ENCODE results near the gene SLX9. TPM values are rescaled to one million over a fixed set of nuclear protein-coding genes. Genes with fewer than 3 reads are reported as not detected.

SLX9 gene
- polyA plus RNA-seq, 1 donor (not counting 4 experiments of a cell fraction or from before 2014, with no cell fraction given), result 21.8 TPM

DNA sequence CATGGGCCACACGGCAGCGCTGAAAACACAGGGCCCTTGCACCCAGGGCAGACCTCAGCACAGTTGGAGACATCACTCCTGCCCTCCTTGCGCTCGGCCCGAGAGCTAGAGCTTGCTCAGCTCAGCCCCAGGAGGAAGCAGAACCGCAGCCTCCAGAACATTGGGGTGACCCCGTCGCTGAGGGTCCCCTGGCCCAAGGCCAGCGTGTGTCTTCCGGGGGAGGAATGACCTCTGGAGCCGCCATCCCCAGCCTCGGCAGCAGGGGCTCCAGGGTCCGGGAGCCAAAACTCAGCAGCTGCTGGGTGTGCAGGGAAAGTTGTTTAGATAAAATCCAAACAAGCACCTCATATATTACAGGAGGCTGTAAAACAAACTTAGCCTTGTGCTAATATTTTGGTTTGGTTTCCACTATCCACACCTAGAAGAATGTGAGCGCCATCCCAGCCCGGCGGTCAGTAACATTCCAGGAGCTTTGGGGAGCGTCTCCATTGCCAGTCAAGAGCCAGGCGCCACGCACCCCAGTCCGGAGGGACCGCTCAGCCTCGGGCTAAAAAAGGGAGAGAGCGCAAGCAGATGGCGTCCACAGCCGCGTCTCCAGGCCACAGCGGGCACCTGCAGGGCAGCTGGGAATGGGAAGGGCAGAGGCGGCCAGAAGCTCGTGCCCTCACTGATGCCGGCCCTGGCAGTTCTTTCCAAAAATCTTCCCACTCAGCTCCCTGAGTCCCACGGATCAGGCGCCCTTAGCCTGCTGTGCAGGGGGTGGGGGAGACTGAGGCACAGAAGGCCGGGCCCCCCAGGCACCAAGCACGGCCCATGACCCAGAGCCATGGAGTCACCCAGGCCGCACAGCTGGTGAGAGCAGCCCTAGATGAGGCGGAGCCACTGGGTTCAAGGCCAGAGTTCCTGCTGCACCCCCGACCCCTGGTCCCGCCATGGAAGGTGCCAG, 52.0 kb downstream of the SLX9 start:
- dilution Hi-C loops (cut with MboI; ENCODE audit: extremely low pct_ligation_motif_present, low sequenced_read_pairs), result no loop called here
- Histone ChIP-seq H3K4me1 (ENCODE audit: control insufficient read depth, extremely low read depth, insufficient read depth, low read length) (peaks cover 15% of the 10 kb centered on the region), H3K27me3 (ENCODE audit: control insufficient read depth, extremely low read depth, insufficient read depth, low read length) (no peaks in the 10 kb centered on the region), H3K9me1 (ENCODE audit: control insufficient read depth, extremely low read depth, insufficient read depth, low read length) (no peaks in the 10 kb centered on the region), H3K79me2 (ENCODE audit: control insufficient read depth, insufficient read depth, low read length) (no peaks in the 10 kb centered on the region), H2AFZ (ENCODE audit: control insufficient read depth, low read length) (no peak overlapping the region), H3K4me2 (ENCODE audit: control insufficient read depth, extremely low read depth, insufficient read depth, low read depth, low read length) (no peak overlapping the region), H3K36me3 (ENCODE audit: control insufficient read depth in 2 of 2, extremely low read depth in 1 of 2, insufficient read depth in 2 of 2, low read length in 2 of 2) (no peaks in the 10 kb centered on the region), H4K20me1 (ENCODE audit: control insufficient read depth, extremely low read depth, insufficient read depth, low read length) (no peaks in the 10 kb centered on the region), H3K27ac (ENCODE audit: control insufficient read depth, insufficient read depth, low read length) (no peak overlapping the region), H3K9ac (ENCODE audit: control insufficient read depth, extremely low read depth, insufficient read depth, low read length) (no peak overlapping the region), H3K4me3 (ENCODE audit: control insufficient read depth in 2 of 3, extremely low read depth in 1 of 3, insufficient read depth in 2 of 3, low read depth in 1 of 3, low read length in 3 of 3) (no peak overlapping the region), H3K9me3 (ENCODE audit: control insufficient read depth, low read depth, low read length) (no peaks in the 10 kb centered on the region)
- FAIRE-seq, result no peak
- TF ChIP-seq EZH2 (IDR thresholded peaks at IDR 0.05; ENCODE audit: low read length), result no peak
- TF ChIP-seq, protein P1, sequence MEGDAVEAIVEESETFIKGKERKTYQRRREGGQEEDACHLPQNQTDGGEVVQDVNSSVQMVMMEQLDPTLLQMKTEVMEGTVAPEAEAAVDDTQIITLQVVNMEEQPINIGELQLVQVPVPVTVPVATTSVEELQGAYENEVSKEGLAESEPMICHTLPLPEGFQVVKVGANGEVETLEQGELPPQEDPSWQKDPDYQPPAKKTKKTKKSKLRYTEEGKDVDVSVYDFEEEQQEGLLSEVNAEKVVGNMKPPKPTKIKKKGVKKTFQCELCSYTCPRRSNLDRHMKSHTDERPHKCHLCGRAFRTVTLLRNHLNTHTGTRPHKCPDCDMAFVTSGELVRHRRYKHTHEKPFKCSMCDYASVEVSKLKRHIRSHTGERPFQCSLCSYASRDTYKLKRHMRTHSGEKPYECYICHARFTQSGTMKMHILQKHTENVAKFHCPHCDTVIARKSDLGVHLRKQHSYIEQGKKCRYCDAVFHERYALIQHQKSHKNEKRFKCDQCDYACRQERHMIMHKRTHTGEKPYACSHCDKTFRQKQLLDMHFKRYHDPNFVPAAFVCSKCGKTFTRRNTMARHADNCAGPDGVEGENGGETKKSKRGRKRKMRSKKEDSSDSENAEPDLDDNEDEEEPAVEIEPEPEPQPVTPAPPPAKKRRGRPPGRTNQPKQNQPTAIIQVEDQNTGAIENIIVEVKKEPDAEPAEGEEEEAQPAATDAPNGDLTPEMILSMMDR (optimal IDR thresholded peaks at IDR 0.05 in 1 of 3, IDR thresholded peaks at IDR 0.05 in 1 of 3, conservative IDR thresholded peaks at IDR 0.05 in 1 of 3; ENCODE audit: extremely low read depth in 1 of 3, insufficient read depth in 2 of 3, low read length in 3 of 3), result no peak
- no peak for DNase-seq (ENCODE audit: low read depth, low spot score)

DNA sequence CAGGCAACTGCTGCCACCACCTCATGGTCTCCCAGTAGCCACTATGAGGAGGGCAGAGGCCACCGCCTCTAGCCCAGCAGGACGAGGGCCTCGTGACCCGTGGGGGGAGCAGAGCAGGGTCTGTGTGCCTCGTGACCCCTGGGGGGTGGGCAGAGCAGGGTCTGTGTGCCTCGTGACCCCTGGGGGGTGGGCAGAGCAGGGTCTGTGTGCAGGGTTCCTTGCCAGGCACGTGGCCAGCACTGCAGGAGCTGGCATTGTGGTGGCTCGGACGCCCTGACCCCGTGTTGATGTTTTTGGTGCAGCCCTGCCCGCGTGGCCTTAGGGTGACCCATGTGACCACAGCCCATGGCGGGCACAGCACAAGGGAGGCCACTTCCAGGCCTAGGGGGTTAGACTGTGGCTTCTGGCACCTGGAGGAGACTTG, 52.8 kb downstream of the SLX9 start:
- peaks cover 15% of the 10 kb centered on the region for H3K4me1 ChIP-seq (ENCODE audit: control insufficient read depth, extremely low read depth, insufficient read depth, low read length)

More for the DNA sequence above, 52.8 kb downstream of the SLX9 start:
- Histone ChIP-seq H3K36me3 (ENCODE audit: control insufficient read depth in 2 of 2, extremely low read depth in 1 of 2, insufficient read depth in 2 of 2, low read length in 2 of 2) (no peaks in the 10 kb centered on the region), H3K4me3 (ENCODE audit: control insufficient read depth in 2 of 3, extremely low read depth in 1 of 3, insufficient read depth in 2 of 3, low read depth in 1 of 3, low read length in 3 of 3) (no peak overlapping the region), H3K9me3 (ENCODE audit: control insufficient read depth, low read depth, low read length) (no peaks in the 10 kb centered on the region), H3K9ac (ENCODE audit: control insufficient read depth, extremely low read depth, insufficient read depth, low read length) (no peak overlapping the region), H3K27ac (ENCODE audit: control insufficient read depth, insufficient read depth, low read length) (no peak overlapping the region), H3K9me1 (ENCODE audit: control insufficient read depth, extremely low read depth, insufficient read depth, low read length) (no peaks in the 10 kb centered on the region), H3K79me2 (ENCODE audit: control insufficient read depth, insufficient read depth, low read length) (no peaks in the 10 kb centered on the region), H3K27me3 (ENCODE audit: control insufficient read depth, extremely low read depth, insufficient read depth, low read length) (no peaks in the 10 kb centered on the region), H3K4me2 (ENCODE audit: control insufficient read depth, extremely low read depth, insufficient read depth, low read depth, low read length) (no peak overlapping the region), H2AFZ (ENCODE audit: control insufficient read depth, low read length) (no peak overlapping the region), H4K20me1 (ENCODE audit: control insufficient read depth, extremely low read depth, insufficient read depth, low read length) (no peaks in the 10 kb centered on the region)
- no peak for DNase-seq (ENCODE audit: low read depth, low spot score)
- dilution Hi-C loops (cut with MboI; ENCODE audit: extremely low pct_ligation_motif_present, low sequenced_read_pairs), result no loop called here
- no peak for TF ChIP-seq EZH2 (IDR thresholded peaks at IDR 0.05; ENCODE audit: low read length)
- no peak for FAIRE-seq

Data from keratinocyte (primary cell).